Measurements from ENCODE around the gene MYCN. TPM values are rescaled to one million over a fixed set of nuclear protein-coding genes. Genes with fewer than 3 reads are reported as not detected.

MYCN gene
- under 1 TPM in 1 of 2 donors, not detected in 1; 0.12 TPM for total RNA-seq

- Mint-ChIP-seq H3K4me3 (peak within 1 kb of the TSS; percentile 82 to 87), H3K4me1 (ENCODE audit: low read depth) (peaks cover 29% of the 10 kb centered on the region), H3K27ac (no peak within 1 kb of the TSS), H3K9me3 (no peaks in the 10 kb centered on the region), H3K36me3 (ENCODE audit: insufficient read depth in 2 of 2) (no peaks in the 10 kb centered on the region), H3K27me3 (ENCODE audit: low read depth) (peaks cover 50% of the 10 kb centered on the region)
- no peak for DNase-seq
- ATAC-seq (replicated peaks in 1 of 2), result peak; percentile 35 to 48
These were observed at the start of gene MYCN for GRCh38 chr2:15939854-15940660. MYCN (plus strand) TSS chr2:15940550; CDS start chr2:15942065, 1,515 bp downstream.

DNA sequence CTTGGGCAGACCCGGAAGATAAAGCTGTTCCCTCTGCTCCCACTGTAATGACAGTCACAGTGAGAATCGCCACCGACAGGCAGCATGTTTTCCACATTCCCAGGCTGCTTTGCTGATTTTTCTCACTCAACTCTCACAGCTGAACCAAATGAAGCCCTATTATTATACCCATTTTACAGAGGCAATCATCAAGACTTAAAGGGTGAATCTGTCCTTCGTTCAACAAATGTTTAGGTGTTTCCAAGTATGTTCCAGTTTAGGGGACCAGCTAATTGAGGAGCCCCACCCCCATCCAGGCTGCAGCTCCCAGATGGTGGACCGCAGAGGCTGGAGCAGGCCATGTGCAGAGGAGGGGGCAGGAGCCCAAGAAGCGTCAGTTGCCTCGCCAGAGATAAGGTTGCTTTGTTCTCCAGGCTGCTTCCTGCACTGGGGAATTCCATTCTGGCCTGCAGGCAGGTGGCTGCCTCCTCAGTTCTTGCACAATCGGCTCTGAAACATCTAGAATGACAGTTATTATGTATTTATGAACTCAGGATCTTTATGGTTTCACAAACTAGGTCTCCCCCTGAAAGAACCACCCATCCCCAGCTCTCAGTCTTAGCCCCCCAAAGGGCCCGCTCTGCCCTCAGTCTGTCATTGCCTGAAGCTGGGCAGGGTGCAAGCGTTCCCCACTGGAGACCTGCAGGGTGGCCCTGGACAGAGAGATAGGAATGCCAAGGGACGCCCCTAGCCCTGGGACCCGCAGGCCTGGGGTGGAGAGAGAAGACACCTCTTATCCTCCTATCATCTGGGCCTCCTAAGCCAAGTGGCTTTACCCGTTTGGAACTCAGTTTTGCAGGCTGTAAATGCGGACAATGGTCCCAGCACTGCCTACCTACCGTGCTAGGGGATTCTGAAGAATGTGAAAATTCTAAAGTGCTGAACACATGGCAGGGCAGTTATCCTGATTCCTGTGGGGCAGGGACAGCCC, 49.1 kb upstream of the MYCN start:
- H3K4me1 Mint-ChIP-seq (ENCODE audit: low read depth), result no peaks in the 10 kb centered on the region
- DNase-seq, result no peak

DNA sequence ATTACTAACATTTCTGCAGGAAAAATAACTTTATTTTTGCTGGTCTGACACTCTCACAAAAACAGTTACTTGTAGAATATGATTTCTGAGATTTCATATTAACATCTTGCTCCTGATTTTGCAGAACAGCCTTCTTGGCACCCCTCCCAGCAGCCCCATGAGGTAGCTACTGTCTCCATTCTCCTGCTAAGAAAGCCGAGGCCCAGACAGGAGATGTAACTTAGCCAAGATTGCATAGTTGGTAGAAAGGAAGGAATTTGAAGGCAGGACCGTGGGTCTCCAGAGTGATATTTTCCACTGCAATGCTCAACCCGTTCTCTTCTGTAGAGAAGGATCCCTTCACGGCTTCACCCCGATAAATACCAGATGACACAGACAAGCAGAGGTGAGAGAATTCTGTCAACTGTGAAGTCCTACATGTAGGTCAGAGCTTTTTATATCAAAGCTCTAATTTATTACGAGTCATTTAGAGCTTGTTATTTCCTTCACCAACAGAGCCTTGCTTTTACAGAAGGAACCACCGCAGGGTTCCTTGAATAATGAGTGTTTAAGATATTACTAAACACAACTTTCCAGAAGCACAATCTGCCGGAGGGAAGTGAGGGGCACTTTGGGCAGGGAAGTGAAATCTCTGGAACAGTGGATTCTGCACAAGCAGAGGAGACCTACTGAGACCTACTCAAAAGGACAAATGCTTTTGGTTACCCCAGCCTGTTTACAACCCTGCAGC, 48.0 kb upstream of the MYCN start:
- no peak for DNase-seq
- no peaks in the 10 kb centered on the region for H3K9me3 Mint-ChIP-seq
- no peak for ATAC-seq (replicated peaks in 1 of 2)
- no peaks in the 10 kb centered on the region for H3K4me1 Mint-ChIP-seq (ENCODE audit: low read depth)
- H3K36me3 Mint-ChIP-seq (ENCODE audit: insufficient read depth in 2 of 2), result no peaks in the 10 kb centered on the region
- H3K4me3 Mint-ChIP-seq, result no peak overlapping the region
- no peak overlapping the region for H3K27ac Mint-ChIP-seq
- peaks cover 10% of the 10 kb centered on the region for H3K27me3 Mint-ChIP-seq (ENCODE audit: low read depth)

More for the DNA sequence above, 49.1 kb upstream of the MYCN start:
- Mint-ChIP-seq H3K4me3 (no peak overlapping the region), H3K27ac (no peak overlapping the region), H3K27me3 (ENCODE audit: low read depth) (peaks cover 8% of the 10 kb centered on the region), H3K9me3 (no peaks in the 10 kb centered on the region), H3K36me3 (ENCODE audit: insufficient read depth in 2 of 2) (no peaks in the 10 kb centered on the region)
- ATAC-seq (replicated peaks in 1 of 2), result no peak

DNA sequence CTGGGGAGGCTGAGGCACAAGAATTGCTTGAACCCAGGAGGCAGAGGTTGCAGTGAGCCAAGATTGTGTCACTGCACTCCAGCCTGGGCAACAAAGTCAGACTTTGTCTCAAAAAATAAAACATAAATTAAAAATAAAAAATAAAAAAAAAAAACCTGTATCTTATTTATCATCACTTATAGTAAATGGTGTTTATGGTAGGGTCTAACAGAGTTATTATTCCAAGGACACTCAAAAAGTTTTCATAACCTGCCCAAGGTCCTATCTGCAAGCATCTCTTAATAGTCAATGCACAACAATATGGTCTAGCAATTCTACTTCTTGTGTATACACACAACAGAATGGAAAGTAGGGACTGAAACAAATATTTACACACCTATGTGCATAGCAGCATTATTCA, 47.3 kb upstream of the MYCN start:
- Mint-ChIP-seq H3K4me1 (ENCODE audit: low read depth) (no peaks in the 10 kb centered on the region), H3K36me3 (ENCODE audit: insufficient read depth in 2 of 2) (no peaks in the 10 kb centered on the region), H3K4me3 (no peak overlapping the region), H3K9me3 (peaks cover 3% of the 10 kb centered on the region in 2 donors), H3K27me3 (ENCODE audit: low read depth) (peaks cover 10% of the 10 kb centered on the region), H3K27ac (no peak overlapping the region)
- no peak for DNase-seq
- ATAC-seq (replicated peaks in 1 of 2), result no peak

DNA sequence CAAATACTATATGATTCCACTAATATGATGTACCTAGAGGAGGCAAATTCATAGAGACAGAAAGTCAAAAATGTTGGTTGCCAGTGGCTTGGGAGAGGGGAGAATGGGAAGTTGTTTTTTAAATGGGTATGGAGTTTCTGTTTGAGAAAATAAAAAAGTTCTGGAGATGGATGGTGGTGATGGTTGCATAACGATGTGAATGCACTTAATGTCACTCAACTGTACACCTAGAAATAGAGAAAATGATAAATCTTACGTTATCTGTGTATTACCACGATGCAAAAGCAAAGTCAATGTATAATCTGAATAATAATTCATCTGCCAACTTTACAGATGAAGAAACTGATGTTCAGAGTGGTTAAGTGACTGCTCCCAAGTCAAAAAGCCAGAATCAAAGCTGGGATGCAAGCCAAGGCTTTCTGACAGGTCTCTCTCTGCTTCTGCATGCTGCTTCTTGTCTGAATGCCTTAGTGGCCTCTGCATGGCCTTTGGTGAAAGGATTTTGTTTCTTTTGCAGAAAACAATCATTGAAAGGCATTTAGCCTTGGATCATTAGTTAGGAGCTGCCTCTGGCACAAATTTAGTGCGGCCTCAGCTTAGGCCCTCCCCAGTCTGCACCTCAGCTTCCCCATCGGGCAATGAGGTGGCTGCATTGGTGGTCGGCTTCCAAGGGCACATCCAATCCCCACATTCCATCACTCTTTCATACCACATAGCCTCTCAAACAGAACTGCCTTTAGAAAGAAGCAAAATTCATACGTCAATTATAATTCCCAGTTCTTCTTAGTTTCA, 46.5 kb upstream of the MYCN start:
- no peaks in the 10 kb centered on the region for H3K4me1 Mint-ChIP-seq (ENCODE audit: low read depth)
- no peak overlapping the region for H3K27ac Mint-ChIP-seq
- peaks cover 3 to 5% of the 10 kb centered on the region in 2 donors for H3K9me3 Mint-ChIP-seq
- DNase-seq, result no peak
- ATAC-seq (replicated peaks in 1 of 2), result no peak
- H3K36me3 Mint-ChIP-seq (ENCODE audit: insufficient read depth in 2 of 2), result no peaks in the 10 kb centered on the region
- H3K4me3 Mint-ChIP-seq, result no peak overlapping the region
- H3K27me3 Mint-ChIP-seq (ENCODE audit: low read depth), result peaks cover 10% of the 10 kb centered on the region

DNA sequence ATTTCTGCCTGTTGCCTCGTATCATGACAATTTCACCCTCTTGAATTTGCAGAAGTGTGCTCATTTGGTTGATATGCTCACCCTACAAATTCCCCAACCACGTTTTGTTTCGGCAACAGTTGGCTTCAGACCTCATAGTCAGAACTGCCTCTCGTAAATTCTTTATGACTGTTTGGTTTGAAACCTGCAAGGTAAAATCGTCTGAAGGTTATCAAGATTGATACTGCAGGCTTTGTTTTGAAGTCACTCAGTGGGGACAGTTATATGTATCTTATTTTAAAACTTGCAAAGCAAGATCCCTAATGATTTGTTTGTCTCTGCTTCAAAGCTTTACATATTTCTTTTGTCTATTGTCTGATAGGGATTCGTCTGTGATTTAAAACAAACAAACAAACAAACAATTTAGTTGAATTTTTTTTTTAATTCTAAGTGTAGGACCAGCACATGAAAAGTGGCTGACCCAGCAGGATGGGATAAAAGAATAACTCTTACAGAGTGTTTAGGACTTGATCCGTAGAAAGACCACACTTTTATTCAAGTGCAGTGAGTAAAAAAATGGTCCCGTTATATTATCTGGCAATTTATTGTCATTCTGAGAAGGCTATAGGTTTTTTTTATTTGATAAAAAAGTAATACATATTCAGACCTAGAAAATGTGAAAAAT, 45.7 kb upstream of the MYCN start:
- ATAC-seq (replicated peaks in 1 of 2) (no peak), DNase-seq (no peak)
- Mint-ChIP-seq H3K4me3 (no peak overlapping the region), H3K36me3 (ENCODE audit: insufficient read depth in 2 of 2) (no peaks in the 10 kb centered on the region), H3K27ac (no peak overlapping the region), H3K9me3 (peaks cover 4 to 7% of the 10 kb centered on the region in 2 donors), H3K27me3 (ENCODE audit: low read depth) (peaks cover 10% of the 10 kb centered on the region), H3K4me1 (ENCODE audit: low read depth) (no peaks in the 10 kb centered on the region)

DNA sequence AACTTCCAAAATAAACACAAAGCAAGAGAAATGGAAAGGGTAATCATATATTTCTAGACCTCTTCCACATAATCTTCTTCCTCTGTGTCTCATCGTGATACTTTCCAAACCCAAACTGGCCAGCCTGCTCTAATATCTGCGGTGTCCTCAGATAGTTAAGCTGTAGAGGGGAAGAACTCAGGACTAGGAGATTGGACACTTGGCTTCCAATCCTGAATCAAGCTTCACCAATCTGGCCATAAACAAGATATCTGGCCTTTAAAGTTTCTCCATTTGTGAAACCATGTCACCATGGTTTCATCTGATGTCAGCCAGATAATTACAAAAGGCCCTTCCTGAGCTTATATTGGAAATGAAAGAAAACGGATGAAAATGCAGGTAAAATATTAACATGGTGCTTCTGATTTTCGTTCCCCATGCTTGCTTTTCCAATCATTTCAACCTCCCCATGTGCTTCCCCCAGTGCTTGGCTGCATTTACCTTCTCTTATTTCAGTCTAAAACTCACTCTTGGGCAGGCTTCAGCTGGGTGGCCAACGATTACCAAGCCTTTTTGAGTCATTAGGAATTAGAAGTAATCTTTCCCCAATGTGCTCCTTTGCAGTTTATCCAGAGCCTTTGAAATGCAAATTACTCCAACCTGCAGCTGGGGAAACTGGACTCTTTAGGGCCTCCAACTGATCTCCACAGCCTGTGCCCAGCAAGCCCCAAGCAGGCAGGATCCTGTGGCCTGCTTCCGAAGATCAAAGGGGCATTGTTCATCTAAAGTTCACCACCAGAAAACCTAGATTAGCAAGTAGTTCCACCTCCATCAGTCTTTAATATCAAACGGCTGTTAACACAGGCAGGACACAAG, 44.5 kb upstream of the MYCN start:
- no peak overlapping the region for H3K4me3 Mint-ChIP-seq
- ATAC-seq (replicated peaks in 1 of 2), result no peak
- no peak for DNase-seq
- H3K27me3 Mint-ChIP-seq (ENCODE audit: low read depth), result peaks cover 10% of the 10 kb centered on the region
- H3K9me3 Mint-ChIP-seq, result peaks cover 4 to 7% of the 10 kb centered on the region in 2 donors
- H3K36me3 Mint-ChIP-seq (ENCODE audit: insufficient read depth in 2 of 2), result no peaks in the 10 kb centered on the region
- no peak overlapping the region for H3K27ac Mint-ChIP-seq
- H3K4me1 Mint-ChIP-seq (ENCODE audit: low read depth), result no peaks in the 10 kb centered on the region

DNA sequence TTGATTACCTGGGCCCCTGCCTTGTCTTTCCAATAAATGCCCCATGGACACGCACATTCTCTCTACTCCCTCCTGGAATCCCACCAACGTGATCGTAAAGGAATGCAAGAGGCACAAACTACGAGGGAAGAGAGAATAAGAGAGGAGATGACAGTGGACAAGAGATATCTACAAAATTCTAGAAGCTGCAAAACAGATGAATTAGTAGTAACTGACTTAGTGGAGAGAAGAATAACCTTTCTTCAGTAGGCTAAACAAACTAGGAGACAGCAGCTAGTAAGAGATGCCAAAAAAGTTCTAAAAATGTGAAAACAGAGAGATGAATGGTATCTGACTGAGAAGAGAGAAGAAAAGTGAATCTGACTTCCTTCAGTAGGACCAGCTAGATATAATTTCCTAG, 43.5 kb upstream of the MYCN start:
- Mint-ChIP-seq H3K4me1 (ENCODE audit: low read depth) (no peaks in the 10 kb centered on the region), H3K36me3 (ENCODE audit: insufficient read depth in 2 of 2) (peaks cover 0 to 2% of the 10 kb centered on the region in 2 donors), H3K9me3 (peaks cover 8 to 10% of the 10 kb centered on the region in 2 donors), H3K4me3 (no peak overlapping the region), H3K27me3 (ENCODE audit: low read depth) (peaks cover 10% of the 10 kb centered on the region), H3K27ac (no peak overlapping the region)
- DNase-seq (no peak), ATAC-seq (replicated peaks in 1 of 2) (no peak)

DNA sequence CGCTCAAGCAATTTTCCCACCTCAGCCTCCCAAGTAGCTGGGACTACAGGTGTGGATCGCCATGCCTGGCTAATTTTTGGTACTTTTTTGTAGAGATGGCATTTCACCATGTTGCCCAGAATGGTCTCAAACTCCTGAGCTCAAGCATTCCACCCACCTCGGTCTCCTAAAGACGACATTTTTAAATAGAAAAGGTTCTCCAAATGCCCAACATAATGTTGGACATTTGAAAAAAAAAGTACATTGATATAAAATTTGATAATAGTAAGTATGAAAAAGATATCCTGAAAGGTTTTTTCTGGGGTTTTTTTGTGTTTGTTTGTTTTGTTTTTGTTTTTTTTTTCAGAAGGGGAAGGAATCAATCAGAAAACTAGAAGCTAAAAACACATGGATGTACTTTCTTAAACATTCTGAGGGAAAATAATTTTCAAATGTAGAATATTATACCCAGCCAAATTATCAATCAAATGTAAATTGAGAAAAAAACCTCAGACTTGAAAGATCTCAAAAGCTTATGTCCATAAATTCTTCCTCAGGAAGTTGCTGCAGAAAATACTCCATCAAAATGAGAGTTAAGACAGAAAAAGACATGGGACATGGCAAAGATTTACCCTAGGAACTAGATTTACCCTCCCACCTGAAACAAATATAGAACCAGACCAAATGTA, 42.8 kb upstream of the MYCN start:
- H3K27ac Mint-ChIP-seq, result no peak overlapping the region
- ATAC-seq (replicated peaks in 1 of 2) (no peak), DNase-seq (no peak)
- peaks cover 0 to 2% of the 10 kb centered on the region in 2 donors for H3K36me3 Mint-ChIP-seq (ENCODE audit: insufficient read depth in 2 of 2)
- peaks cover 6% of the 10 kb centered on the region for H3K27me3 Mint-ChIP-seq (ENCODE audit: low read depth)
- H3K9me3 Mint-ChIP-seq, result peaks cover 8 to 10% of the 10 kb centered on the region in 2 donors
- H3K4me3 Mint-ChIP-seq, result no peak overlapping the region
- no peaks in the 10 kb centered on the region for H3K4me1 Mint-ChIP-seq (ENCODE audit: low read depth)

DNA sequence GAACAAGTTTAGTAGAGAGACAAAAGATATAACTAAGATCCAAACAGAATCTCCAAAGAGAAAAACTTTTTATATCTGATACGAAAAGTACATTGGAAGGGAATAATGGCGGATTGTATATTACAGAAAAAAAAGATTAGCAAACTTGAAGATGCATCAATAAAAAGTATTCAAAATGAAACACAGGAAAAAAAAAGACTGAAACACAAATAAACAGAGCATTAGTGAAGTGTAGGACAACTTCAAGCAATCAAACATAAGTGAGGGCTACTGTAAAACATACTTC, 41.1 kb upstream of the MYCN start:
- H3K4me1 Mint-ChIP-seq (ENCODE audit: low read depth), result no peaks in the 10 kb centered on the region
- H3K4me3 Mint-ChIP-seq, result no peak overlapping the region
- H3K27me3 Mint-ChIP-seq (ENCODE audit: low read depth), result peaks cover 5% of the 10 kb centered on the region

More for the DNA sequence above, 41.1 kb upstream of the MYCN start:
- Mint-ChIP-seq H3K36me3 (ENCODE audit: insufficient read depth in 2 of 2) (peaks cover 0 to 2% of the 10 kb centered on the region in 2 donors), H3K27ac (no peak overlapping the region), H3K9me3 (peaks cover 8 to 10% of the 10 kb centered on the region in 2 donors)
- no peak for DNase-seq
- no peak for ATAC-seq (replicated peaks in 1 of 2)

Data from activated T-cell treated with anti-CD3 and anti-CD28 coated beads, Interleukin-2, amount 50 U/mL, for 72 hours (primary cell).